H1 (cell line): ENCODE measurements around the gene DFFB. TPM values are rescaled to one million over a fixed set of nuclear protein-coding genes. Genes with fewer than 3 reads are reported as not detected.

Source experiments
- CEBPB ChIP-seq: IDR thresholded peaks from 2 replicates; pipeline ENCODE4 v1.6.1; 2012; ENCODE audit warnings: low read depth, low read length
- TEAD4 ChIP-seq: IDR thresholded peaks from 2 replicates; pipeline ENCODE4 v1.6.1; 2012; ENCODE audit warnings: low read depth, low read length, inconsistent platforms, mixed read lengths
- polyA plus RNA-seq, 7 experiments: library from polyadenylated mRNA; depleted of rRNA in 3 of 7; stranded (reverse) in 5 of 7; unstranded in 2 of 7; fragments of >200 nt in 5 of 7; fragments of 200-250 nt in 2 of 7; gene quantifications; 1 replicate in 5 of 7; 2 replicates in 1 of 7; 4 replicates in 1 of 7; pipeline versions ENCODE4 v1.2.1 to v1.2.3, GENCODE V29; 2011 to 2013; ENCODE audit warnings: missing spikeins in 2 of 7, mixed read lengths in 2 of 7
- total RNA-seq: library from RNA; stranded (reverse); fragmentation: NEBNext Ultra II Directional; extraction: Animal tissue kit (Norgen Biotek cat#: 25700); gene quantifications from 2 replicates; pipeline ENCODE4 v1.2.1, GENCODE V29; 2021
- TF ChIP-seq, protein P1 (sequence below), 3 experiments: IDR thresholded peaks; 1 replicate in 2 of 3; 2 replicates in 1 of 3; pipeline versions ENCODE4 v1.5.1 to v1.6.1; 2011; ENCODE audit warnings: low read length in 3 of 3, mild to moderate bottlenecking in 3 of 3, inconsistent platforms in 2 of 3, low read depth in 1 of 3, moderate library complexity in 1 of 3; ENCODE audit not compliant: insufficient read depth in 1 of 3; ENCODE audit errors: control extremely low read depth in 1 of 3

The DFFB gene
- total and polyA plus RNA-seq, 2 of the 8 experiments (the other 6 are each of a cell fraction or from before 2014, with no cell fraction given): 8.6 to 11.9 TPM

DNA sequence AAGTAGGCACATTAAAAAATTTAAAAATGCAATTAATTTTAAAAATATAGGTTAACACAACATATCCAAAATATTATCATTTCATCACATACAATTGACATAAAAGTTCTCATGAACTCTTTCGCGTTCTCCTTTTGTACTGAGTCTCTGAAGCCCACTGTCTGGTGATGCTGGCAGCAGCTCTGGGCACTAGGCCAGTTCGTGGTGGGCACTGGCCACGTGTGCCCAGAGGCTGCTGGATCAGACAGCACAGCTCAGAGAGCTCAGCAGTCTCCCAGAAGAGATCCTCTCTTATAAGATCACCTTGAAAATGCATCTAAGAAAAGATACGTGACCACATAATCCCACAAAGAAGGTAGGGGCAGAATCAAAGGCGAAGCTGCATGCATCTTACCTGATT is 10.2 kb upstream of the DFFB start (continued):
- TF ChIP-seq, protein P1, sequence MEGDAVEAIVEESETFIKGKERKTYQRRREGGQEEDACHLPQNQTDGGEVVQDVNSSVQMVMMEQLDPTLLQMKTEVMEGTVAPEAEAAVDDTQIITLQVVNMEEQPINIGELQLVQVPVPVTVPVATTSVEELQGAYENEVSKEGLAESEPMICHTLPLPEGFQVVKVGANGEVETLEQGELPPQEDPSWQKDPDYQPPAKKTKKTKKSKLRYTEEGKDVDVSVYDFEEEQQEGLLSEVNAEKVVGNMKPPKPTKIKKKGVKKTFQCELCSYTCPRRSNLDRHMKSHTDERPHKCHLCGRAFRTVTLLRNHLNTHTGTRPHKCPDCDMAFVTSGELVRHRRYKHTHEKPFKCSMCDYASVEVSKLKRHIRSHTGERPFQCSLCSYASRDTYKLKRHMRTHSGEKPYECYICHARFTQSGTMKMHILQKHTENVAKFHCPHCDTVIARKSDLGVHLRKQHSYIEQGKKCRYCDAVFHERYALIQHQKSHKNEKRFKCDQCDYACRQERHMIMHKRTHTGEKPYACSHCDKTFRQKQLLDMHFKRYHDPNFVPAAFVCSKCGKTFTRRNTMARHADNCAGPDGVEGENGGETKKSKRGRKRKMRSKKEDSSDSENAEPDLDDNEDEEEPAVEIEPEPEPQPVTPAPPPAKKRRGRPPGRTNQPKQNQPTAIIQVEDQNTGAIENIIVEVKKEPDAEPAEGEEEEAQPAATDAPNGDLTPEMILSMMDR (IDR thresholded peaks at IDR 0.05; ENCODE audit: control extremely low read depth in 1 of 3, insufficient read depth in 1 of 3, low read depth in 1 of 3, low read length in 3 of 3): no peak
- no peak for TF ChIP-seq TEAD4
- TF ChIP-seq CEBPB: no peak
